GM18517 (cell line): Measurements from ENCODE around the gene CCSAP.
A peak's percentile ranks its signal among the peaks of the same experiment; 100 is the strongest.
"Not testable (repeated sequence)": the region's sequence is repeated elsewhere in the genome, so short reads cannot be mapped to it uniquely, and the experiment has no call there.

Experiments used
- ATAC-seq: cut with Tn5 transposase; IDR thresholded peaks from one replicate; pipeline ENCODE4 v1.9.1; 2021; ENCODE audit warnings: mild to moderate bottlenecking, moderate library complexity; ENCODE audit not compliant: unreplicated experiment

Gene CCSAP

GRCh38 chr1:229364207-229365065, 21.6 kb upstream of the CCSAP start:
- no peak for ATAC-seq

DNA sequence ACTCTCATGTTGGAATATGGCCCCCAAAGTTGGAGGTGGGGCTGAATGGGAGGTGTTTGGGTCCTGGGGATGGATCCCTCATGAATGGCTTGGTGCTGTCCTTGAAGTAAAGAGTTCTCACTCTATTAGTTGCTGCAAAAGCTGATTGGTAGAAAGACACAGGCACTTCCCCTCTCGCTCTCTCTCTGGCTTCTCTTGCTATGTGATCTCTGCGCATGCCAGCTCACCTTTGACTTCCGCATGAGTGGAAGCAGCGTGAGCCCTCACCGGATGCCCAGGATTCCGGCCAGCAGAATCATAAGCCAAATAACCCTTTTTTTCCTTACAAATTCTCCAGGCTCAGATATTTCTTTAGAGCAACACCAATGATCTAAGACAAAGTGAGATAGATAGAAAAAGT, 20.9 kb upstream of the CCSAP start:
- ATAC-seq = no peak

DNA sequence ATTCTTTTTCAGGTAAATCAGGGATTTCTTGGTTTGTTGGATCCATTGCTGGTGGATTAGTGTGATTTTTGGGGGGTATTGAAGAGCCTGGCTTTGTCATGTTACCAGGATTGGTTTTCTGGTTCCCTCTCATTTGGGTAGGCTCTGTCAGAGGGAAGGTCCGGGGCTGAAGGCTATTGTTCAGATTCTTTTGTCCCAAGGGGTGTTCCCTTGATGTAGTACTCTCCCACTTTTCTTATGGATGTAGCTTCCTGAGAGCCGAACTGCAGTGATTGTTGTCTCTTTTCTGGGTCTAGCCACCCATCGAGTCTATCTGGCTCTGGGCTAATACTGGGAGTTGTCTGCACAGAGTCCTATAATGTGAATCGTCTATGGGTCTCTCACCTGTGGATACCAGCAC, 17.6 kb upstream of the CCSAP start:
- ATAC-seq = no peak

DNA sequence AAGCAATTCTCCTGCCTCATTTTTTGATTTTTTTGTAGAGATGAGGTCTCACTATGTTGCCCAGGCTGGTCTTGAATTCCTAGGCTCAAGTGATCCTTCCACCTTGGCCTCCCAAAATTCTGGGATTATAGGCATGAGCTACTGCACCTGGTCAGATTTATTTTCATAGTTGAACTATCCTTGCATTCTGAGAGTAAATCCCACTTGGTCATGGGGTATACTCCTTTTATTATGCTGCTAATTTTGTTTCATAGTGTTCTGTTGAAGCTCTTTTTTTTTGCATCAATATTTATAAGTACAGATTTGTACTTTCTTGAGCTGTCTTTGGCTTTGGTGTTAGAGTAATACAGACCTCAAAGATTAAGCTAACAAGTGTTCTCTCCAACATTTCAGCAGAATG, 12.8 kb upstream of the CCSAP start:
- ATAC-seq = no peak

- no peak for ATAC-seq
Observed at GRCh38 chr1:229354226-229354625, 11.4 kb upstream of the CCSAP start.

DNA sequence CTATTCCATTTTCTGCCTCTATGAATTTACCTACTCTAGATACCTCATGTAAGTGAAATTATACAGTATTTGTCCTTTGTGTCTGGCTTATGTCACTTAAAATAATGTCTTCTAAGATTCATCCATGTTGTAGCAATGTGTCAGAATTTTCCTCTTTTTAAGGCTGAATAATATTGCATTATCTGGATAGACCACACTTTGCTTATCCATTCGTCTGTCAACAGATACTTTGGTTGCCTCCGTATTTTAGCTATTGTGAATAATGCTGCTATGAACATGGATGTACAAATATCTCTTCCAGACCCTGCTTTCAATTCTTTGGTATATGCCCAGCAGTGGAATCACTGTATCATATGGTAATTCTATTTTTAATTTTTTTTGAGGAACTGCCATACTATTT, 10.1 kb upstream of the CCSAP start:
- ATAC-seq = no peak

- no peak for ATAC-seq
Observed at GRCh38 chr1:229349463-229350385, 6.9 kb upstream of the CCSAP start.

GRCh38 chr1:229347528-229347927, 4.7 kb upstream of the CCSAP start:
- ATAC-seq = no peak

DNA sequence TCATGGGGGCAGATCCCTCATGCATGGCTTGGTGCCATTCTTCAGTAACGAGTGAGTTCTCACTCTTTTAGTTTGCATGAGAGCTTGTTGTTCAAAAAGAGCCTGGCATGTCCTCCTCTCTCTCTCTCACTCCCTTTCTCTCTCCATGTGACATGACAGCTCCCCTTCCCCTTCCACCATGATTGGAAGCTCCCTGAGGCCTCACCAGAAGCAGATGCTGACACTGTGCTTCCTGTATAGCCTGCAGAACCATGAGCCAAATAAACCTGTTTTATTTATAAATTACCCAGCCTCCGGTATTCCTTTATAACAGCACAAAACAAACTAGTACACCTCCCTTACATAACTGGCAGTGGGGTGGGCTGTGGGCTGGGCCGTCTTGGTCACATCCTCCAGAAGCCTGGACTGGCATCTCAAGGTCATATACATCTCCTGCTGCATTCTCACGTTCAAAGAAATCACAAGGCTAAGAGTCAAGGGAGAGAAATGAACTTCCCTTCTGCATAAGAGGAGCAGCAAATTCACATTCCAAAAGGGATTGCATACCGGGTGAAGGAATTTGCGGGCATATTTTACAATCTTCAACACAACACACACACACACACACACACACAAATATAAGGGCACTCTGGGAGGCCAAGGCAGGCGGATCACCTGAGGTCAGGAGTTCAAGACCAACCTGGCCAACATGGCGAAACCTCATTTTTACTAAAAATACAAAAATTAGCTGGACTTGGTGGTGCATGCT, 2.3 kb upstream of the CCSAP start:
- ATAC-seq = no peak

DNA sequence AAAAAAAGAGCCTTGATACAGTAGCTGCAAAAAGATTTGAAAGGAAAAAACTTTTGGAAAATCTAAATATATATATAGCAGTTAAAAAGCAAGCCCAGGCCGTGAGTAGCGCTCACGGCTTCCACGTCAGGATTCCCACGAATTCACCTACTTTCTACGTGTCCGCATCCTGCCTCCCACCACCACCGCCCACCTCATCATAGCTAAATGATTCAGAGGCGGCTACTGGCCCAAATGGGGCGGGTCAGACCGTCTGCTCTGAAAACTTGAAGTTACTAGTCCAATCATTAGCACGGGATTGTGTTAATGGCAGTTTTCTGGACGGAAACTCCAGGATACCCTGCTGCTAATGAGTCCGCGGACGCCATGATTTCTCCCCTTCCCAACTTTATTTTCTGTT, 1.3 kb upstream of the CCSAP start:
- no peak for ATAC-seq

DNA sequence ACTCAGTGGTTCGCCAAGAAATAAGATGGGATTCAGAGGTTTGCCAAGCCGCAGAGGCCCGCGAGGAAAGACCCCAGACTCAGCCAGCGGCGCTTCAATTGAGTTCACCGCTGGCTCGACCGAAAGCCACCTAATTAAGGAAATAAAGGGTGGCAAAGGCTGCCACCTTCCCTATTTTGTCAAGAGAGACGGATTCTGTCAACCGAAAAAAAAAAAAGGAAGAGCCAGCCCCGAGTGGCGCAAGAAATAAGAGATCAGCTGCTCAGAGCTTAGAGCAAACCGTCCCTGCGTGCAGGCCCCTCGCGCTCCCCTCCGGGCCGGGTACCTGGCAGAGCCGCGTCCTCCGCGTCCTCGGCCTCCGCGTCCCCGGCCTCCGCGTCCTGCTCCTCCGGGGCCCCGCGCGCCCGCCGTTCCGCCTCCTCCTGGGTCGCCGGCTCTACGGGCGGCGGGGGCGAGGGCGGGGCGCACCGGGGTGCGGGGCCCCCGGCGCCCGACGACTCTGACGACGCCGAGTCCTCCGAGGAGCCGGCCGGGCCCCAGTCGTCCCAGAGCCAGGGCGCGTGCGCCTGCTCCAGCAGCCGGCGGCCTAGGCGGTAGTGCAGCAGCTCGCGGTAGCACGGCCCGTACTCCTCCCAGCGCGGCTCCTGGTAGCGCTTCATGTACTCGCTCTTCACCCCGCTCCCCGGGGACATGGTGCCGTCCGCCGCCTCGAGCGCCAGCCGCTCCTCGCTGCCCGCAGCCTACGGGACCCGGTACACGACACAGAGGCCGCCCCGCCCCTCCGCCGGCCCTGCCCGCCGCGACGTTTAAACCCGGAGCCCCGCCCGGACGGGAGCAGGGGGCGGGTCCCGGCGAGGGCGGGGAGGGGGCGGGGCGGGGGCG, 832 bp downstream of the CCSAP start:
- ATAC-seq = peak; percentile 57

GRCh38 chr1:229340496-229340895, 2.4 kb downstream of the CCSAP start:
- no peak for ATAC-seq

DNA sequence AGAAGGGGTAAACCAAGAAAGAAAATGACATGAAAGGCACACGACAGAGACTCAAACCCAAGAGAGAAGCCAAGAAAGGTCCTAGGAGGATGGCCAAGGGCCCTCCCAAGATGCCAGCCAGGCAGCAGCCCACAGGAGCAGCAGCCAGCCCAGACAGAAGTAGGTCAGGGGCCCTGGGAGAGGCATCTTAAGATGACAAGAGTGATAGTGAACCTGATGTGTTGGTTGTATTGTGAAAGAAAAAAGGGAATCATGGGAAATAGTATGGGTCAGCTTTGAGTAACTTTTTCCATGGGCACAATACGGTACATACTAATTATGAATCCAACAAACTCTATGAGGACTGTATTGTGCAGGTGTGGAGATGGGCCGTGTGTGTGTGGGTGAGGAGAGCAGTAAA, 3.3 kb downstream of the CCSAP start:
- no peak for ATAC-seq

- no peak for ATAC-seq
Observed at GRCh38 chr1:229339086-229339485, 3.8 kb downstream of the CCSAP start.

- ATAC-seq = no peak
Observed at GRCh38 chr1:229336345-229336744, 6.5 kb downstream of the CCSAP start.

- ATAC-seq = no peak
Observed at GRCh38 chr1:229334716-229335115, 8.1 kb downstream of the CCSAP start.

DNA sequence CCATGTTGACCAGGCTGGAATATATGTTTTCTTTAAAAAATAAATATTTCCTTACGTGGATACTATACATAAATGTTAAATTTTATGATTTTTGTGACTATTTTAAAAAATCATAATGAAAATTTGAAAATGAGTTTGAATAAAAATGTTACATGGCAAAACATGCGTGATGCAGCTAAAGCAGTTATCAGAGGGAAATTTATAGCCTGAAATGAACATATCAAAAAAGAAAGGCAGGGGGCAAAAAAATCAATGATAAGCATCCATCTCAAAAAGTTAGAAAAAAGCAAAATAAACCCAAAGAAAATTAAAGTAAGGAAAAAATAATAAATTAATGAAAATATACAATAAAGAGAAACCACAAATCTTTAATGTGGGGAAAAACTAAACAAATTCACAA, 8.6 kb downstream of the CCSAP start:
- no peak for ATAC-seq

- no peak for ATAC-seq
Observed at GRCh38 chr1:229328598-229329362, 14.1 kb downstream of the CCSAP start.

- ATAC-seq = not testable (repeated sequence)
Observed at GRCh38 chr1:229327765-229328164, 15.1 kb downstream of the CCSAP start.
